GM23248 (cell line): ENCODE measurements around the gene CBFA2T3. TPM values are rescaled to one million over a fixed set of nuclear protein-coding genes. Genes with fewer than 3 reads are reported as not detected.

ENCODE experiments used
- DNase-seq: peaks from one replicate; pipeline ENCODE4 v3.0.0-alpha.2; 2015
- H2AFZ ChIP-seq: fragments of 200-600 bp; sonication (generic); 2 replicates; pipeline ENCODE4 v1.6.1; 2016; ENCODE audit warnings: antibody characterized with exemption
- H3F3A ChIP-seq: fragments of 200-600 bp; sonication (generic); 2 replicates; pipeline ENCODE4 v1.6.1; 2016; ENCODE audit warnings: mild to moderate bottlenecking, antibody characterized with exemption, mixed run types; ENCODE audit not compliant: insufficient read depth
- H3K27ac ChIP-seq: fragments of 200-600 bp; sonication (generic); 2 replicates; pipeline ENCODE4 v1.5.1; 2016; ENCODE audit warnings: mild to moderate bottlenecking
- H3K27me3 ChIP-seq: fragments of 200-600 bp; sonication (generic); replicated peaks from 2 replicates; pipeline ENCODE4 v1.6.1; 2016; ENCODE audit warnings: mild to moderate bottlenecking; ENCODE audit not compliant: insufficient read depth
- H3K36me3 ChIP-seq: fragments of 200-600 bp; sonication (generic); 2 replicates; pipeline ENCODE4 v1.6.1; 2016; ENCODE audit warnings: low read depth, mild to moderate bottlenecking
- H3K4me1 ChIP-seq: fragments of 200-600 bp; sonication (generic); 2 replicates; pipeline ENCODE4 v1.6.1; 2016; ENCODE audit warnings: mild to moderate bottlenecking; ENCODE audit not compliant: insufficient read depth
- H3K4me2 ChIP-seq: fragments of 200-600 bp; sonication (generic); one replicate; pipeline ENCODE4 v1.6.1; 2016; ENCODE audit warnings: mild to moderate bottlenecking; ENCODE audit not compliant: unreplicated experiment
- H3K4me3 ChIP-seq: fragments of 200-600 bp; sonication (generic); 2 replicates; pipeline ENCODE4 v1.5.1; 2016; ENCODE audit warnings: mild to moderate bottlenecking
- H3K79me2 ChIP-seq: fragments of 200-600 bp; sonication (generic); 2 replicates; pipeline ENCODE4 v1.6.1; 2016; ENCODE audit warnings: mild to moderate bottlenecking; ENCODE audit not compliant: insufficient read depth
- H3K9ac ChIP-seq: fragments of 200-600 bp; sonication (generic); 2 replicates; pipeline ENCODE4 v1.6.1; 2016; ENCODE audit warnings: mild to moderate bottlenecking
- H3K9me2 ChIP-seq: fragments of 200-600 bp; sonication (generic); 2 replicates; pipeline ENCODE4 v1.6.1; 2016; ENCODE audit warnings: mixed run types, mild to moderate bottlenecking, moderate library complexity; ENCODE audit not compliant: insufficient read depth
- H3K9me3 ChIP-seq: fragments of 200-600 bp; sonication (generic); one replicate; pipeline ENCODE4 v1.6.1; 2017; ENCODE audit warnings: low read depth
- H4K20me1 ChIP-seq: fragments of 200-600 bp; sonication (generic); 2 replicates; pipeline ENCODE4 v1.6.0; 2016; ENCODE audit not compliant: insufficient read depth
- EZH2 ChIP-seq: fragments of 200-600 bp; sonication (generic); IDR thresholded peaks from 2 replicates; pipeline ENCODE4 v1.6.1; 2018; ENCODE audit warnings: antibody characterized with exemption, mild to moderate bottlenecking; ENCODE audit not compliant: insufficient read depth, poor library complexity, severe bottlenecking
- EZH2phosphoT487 ChIP-seq: fragments of 200-600 bp; sonication (generic); IDR thresholded peaks from 2 replicates; pipeline ENCODE4 v1.6.1; 2018; ENCODE audit warnings: antibody characterized with exemption, moderate library complexity, mild to moderate bottlenecking, low read depth; ENCODE audit not compliant: insufficient read depth
- WGBS, 2 experiments: methylation state at CpG; one replicate each; pipeline ENCODE4 v1.1.6; 2015 to 2017; ENCODE audit warnings: low lambda C conversion rate in 2 of 2, low coverage in 1 of 2; ENCODE audit errors: missing lambda C conversion rate in 2 of 2; 5-methylcytosine and 5-hydroxymethylcytosine counted together
- in situ Hi-C: fragments of 300-500 bp; cut with MboI; formaldehyde crosslinking; loops from 2 replicates; pipeline ENCODE4 v1.15.0; 2020
- polyA plus RNA-seq: library from polyadenylated mRNA; unstranded; fragments of >200 nt; fragmentation: Nextera tagmentation; extraction: Ambion mirVana; gene quantifications from 2 replicates; pipeline ENCODE4 v1.2.1, GENCODE V29; 2016
- total RNA-seq: library from RNA; depleted of rRNA; stranded (reverse); fragments of >200 nt; shearing (Covaris generic); gene quantifications from 2 replicates; pipeline ENCODE4 v1.2.3, GENCODE V29; 2014; rRNA removed

The CBFA2T3 gene
- total and polyA plus RNA-seq, 2 experiments from 2014 or later, result not detected

- H2AFZ ChIP-seq, result no peak overlapping the region
- H3K36me3 ChIP-seq, result no peaks in the 10 kb centered on the region
- H3K4me2 ChIP-seq, result no peak overlapping the region
- in situ Hi-C loops, result no loop called here
- DNase-seq, result no peak
- no peak for TF ChIP-seq EZH2phosphoT487
- TF ChIP-seq EZH2, result no peak
- no peaks in the 10 kb centered on the region for H3K79me2 ChIP-seq
- WGBS, 2 experiments, result 97% methylated on average over 12 of the region's 12 CpGs; no CpG with 5 or more reads in 1 of the 2 experiments
- H3K9me3 ChIP-seq, result no peaks in the 10 kb centered on the region
- no peak overlapping the region for H3K9ac ChIP-seq
- no peaks in the 10 kb centered on the region for H3K4me1 ChIP-seq
- no peaks in the 10 kb centered on the region for H4K20me1 ChIP-seq
- no peak overlapping the region for H3K4me3 ChIP-seq
- no peaks in the 10 kb centered on the region for H3K27me3 ChIP-seq
- no peaks in the 10 kb centered on the region for H3F3A ChIP-seq
- H3K9me2 ChIP-seq, result no peaks in the 10 kb centered on the region
- H3K27ac ChIP-seq, result no peak overlapping the region
Observed at GRCh38 chr16:88825146-88825545, 151.9 kb downstream of the CBFA2T3 start.

Other genes with a start within 250 kb of the CBFA2T3 start
- 223 and 294 TPM in 2 replicates for gene PIEZO1, start 192.0 kb downstream of the CBFA2T3 start, total RNA-seq
- 89.7 and 95.3 TPM in 2 replicates for gene PIEZO1, start 192.0 kb downstream of the CBFA2T3 start, polyA plus RNA-seq
- gene CDT1, start 173.4 kb downstream of the CBFA2T3 start, total RNA-seq, result 11.3 and 14.2 TPM in 2 replicates
- 5.4 and 5.9 TPM in 2 replicates for gene CDT1, start 173.4 kb downstream of the CBFA2T3 start, polyA plus RNA-seq
- 105 and 150 TPM in 2 replicates for gene APRT, start 165.3 kb downstream of the CBFA2T3 start, total RNA-seq
- gene APRT, start 165.3 kb downstream of the CBFA2T3 start, polyA plus RNA-seq, result 224 and 226 TPM in 2 replicates
- gene GALNS, start 120.3 kb downstream of the CBFA2T3 start, total RNA-seq, result 21.5 and 24.0 TPM in 2 replicates
- gene GALNS, start 120.3 kb downstream of the CBFA2T3 start, polyA plus RNA-seq, result 38.8 and 39.0 TPM in 2 replicates
- gene TRAPPC2L, start 120.1 kb downstream of the CBFA2T3 start, total RNA-seq, result 18.7 and 20.4 TPM in 2 replicates
- 83.2 and 90.9 TPM in 2 replicates for gene TRAPPC2L, start 120.1 kb downstream of the CBFA2T3 start, polyA plus RNA-seq
- not detected in 2 replicates for gene PABPN1L, start 110.5 kb downstream of the CBFA2T3 start, total RNA-seq
- gene PABPN1L, start 110.5 kb downstream of the CBFA2T3 start, polyA plus RNA-seq, result not detected in 2 replicates
- gene ACSF3, start 116.6 kb upstream of the CBFA2T3 start, total RNA-seq, result 17.1 and 26.7 TPM in 2 replicates
- 15.2 and 15.9 TPM in 2 replicates for gene ACSF3, start 116.6 kb upstream of the CBFA2T3 start, polyA plus RNA-seq
- gene CDH15, start 194.5 kb upstream of the CBFA2T3 start, total RNA-seq, result not detected in 2 replicates
- 0.06 TPM in 2 replicates for gene CDH15, start 194.5 kb upstream of the CBFA2T3 start, polyA plus RNA-seq
- not detected in 2 replicates for gene SLC22A31, start 223.3 kb upstream of the CBFA2T3 start, total RNA-seq
- not detected in 2 replicates for gene SLC22A31, start 223.3 kb upstream of the CBFA2T3 start, polyA plus RNA-seq
- gene ZNF778, start 240.5 kb upstream of the CBFA2T3 start, total RNA-seq, result 3.6 and 16.6 TPM in 2 replicates
- gene ZNF778, start 240.5 kb upstream of the CBFA2T3 start, polyA plus RNA-seq, result 3.0 and 4.0 TPM in 2 replicates